ENCODE measurements around the gene MAP7.

The MAP7 gene

GRCh38 chr6:136303516-136303915 lies 246.7 kb downstream of the MAP7 start:
- DNase-seq (ENCODE audit: low spot score) = no peak

GRCh38 chr6:136294621-136295020 lies 255.6 kb downstream of the MAP7 start:
- no peak for DNase-seq (ENCODE audit: low spot score)
